Measurements from ENCODE around the gene PLEKHG5. TPM values are rescaled to one million over a fixed set of nuclear protein-coding genes. Genes with fewer than 3 reads are reported as not detected.

The PLEKHG5 gene
- total and polyA plus RNA-seq, 4 donors, result 0.28 to 1.9 (median 1.1) TPM

GRCh38 chr1:6503884-6504602 is 12.6 kb upstream of the PLEKHG5 start:
- Histone ChIP-seq H3K9ac (ENCODE audit: low read depth in 1 of 2, low read length in 2 of 2) (no peak overlapping the region), H3K27me3 (ENCODE audit: control insufficient read depth in 4 of 4, insufficient read depth in 4 of 4, low read length in 3 of 4) (no peaks in the 10 kb centered on the region), H3K27ac (ENCODE audit: low read depth in 1 of 2, low read length in 2 of 2) (no peak overlapping the region), H3K4me1 (ENCODE audit: control insufficient read depth in 4 of 4, insufficient read depth in 4 of 4, low read length in 3 of 4) (peaks cover 0 to 6% (median 0%) of the 10 kb centered on the region in 4 donors), H3K4me3 (ENCODE audit: low read depth in 1 of 3, low read length in 3 of 3) (no peak overlapping the region), H3K36me3 (ENCODE audit: control insufficient read depth in 4 of 4, insufficient read depth in 3 of 4, low read depth in 1 of 4, low read length in 3 of 4) (no peaks in the 10 kb centered on the region), H3K9me3 (ENCODE audit: control insufficient read depth in 4 of 4, low read length in 3 of 4) (no peaks in the 10 kb centered on the region)
- 84% methylated on average over 20 of the region's 20 CpGs for WGBS
- TF ChIP-seq RXRA (IDR thresholded peaks at IDR 0.05), result no peak
- no peak for TF ChIP-seq NR2F2 (IDR thresholded peaks at IDR 0.05)
- TF ChIP-seq, protein P1, sequence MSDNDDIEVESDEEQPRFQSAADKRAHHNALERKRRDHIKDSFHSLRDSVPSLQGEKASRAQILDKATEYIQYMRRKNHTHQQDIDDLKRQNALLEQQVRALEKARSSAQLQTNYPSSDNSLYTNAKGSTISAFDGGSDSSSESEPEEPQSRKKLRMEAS (IDR thresholded peaks at IDR 0.05), result no peak
- TF ChIP-seq RAD21 (IDR thresholded peaks at IDR 0.05), result no peak
- TF ChIP-seq SP1 (IDR thresholded peaks at IDR 0.05), result no peak
- no peak for TF ChIP-seq JUND (IDR thresholded peaks at IDR 0.05)
- TF ChIP-seq HNF4G (IDR thresholded peaks at IDR 0.05), result no peak
- no peak for TF ChIP-seq HNF4A (conservative IDR thresholded peaks at IDR 0.05)
- TF ChIP-seq, protein P2, sequence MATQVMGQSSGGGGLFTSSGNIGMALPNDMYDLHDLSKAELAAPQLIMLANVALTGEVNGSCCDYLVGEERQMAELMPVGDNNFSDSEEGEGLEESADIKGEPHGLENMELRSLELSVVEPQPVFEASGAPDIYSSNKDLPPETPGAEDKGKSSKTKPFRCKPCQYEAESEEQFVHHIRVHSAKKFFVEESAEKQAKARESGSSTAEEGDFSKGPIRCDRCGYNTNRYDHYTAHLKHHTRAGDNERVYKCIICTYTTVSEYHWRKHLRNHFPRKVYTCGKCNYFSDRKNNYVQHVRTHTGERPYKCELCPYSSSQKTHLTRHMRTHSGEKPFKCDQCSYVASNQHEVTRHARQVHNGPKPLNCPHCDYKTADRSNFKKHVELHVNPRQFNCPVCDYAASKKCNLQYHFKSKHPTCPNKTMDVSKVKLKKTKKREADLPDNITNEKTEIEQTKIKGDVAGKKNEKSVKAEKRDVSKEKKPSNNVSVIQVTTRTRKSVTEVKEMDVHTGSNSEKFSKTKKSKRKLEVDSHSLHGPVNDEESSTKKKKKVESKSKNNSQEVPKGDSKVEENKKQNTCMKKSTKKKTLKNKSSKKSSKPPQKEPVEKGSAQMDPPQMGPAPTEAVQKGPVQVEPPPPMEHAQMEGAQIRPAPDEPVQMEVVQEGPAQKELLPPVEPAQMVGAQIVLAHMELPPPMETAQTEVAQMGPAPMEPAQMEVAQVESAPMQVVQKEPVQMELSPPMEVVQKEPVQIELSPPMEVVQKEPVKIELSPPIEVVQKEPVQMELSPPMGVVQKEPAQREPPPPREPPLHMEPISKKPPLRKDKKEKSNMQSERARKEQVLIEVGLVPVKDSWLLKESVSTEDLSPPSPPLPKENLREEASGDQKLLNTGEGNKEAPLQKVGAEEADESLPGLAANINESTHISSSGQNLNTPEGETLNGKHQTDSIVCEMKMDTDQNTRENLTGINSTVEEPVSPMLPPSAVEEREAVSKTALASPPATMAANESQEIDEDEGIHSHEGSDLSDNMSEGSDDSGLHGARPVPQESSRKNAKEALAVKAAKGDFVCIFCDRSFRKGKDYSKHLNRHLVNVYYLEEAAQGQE (IDR thresholded peaks at IDR 0.05), result no peak
- no peak for TF ChIP-seq EGR1 (IDR thresholded peaks at IDR 0.05; ENCODE audit: low read depth in 2 of 2)
- no peak for DNase-seq (ENCODE audit: low spot score)

GRCh38 chr1:6502000-6502891 is 10.8 kb upstream of the PLEKHG5 start:
- no peaks in the 10 kb centered on the region for H3K27me3 ChIP-seq (ENCODE audit: control insufficient read depth in 4 of 4, insufficient read depth in 4 of 4, low read length in 3 of 4)
- TF ChIP-seq SP1 (IDR thresholded peaks at IDR 0.05), result peak; percentile 12
- no peak for TF ChIP-seq EGR1 (IDR thresholded peaks at IDR 0.05; ENCODE audit: low read depth in 2 of 2)
- peak; percentile 56 for TF ChIP-seq NR2F2 (IDR thresholded peaks at IDR 0.05)
- no peak for TF ChIP-seq HNF4G (IDR thresholded peaks at IDR 0.05)
- 71% methylated on average over 31 of the region's 31 CpGs for WGBS
- H3K4me1 ChIP-seq (ENCODE audit: control insufficient read depth in 4 of 4, insufficient read depth in 4 of 4, low read length in 3 of 4), result peaks cover 2 to 9% (median 5%) of the 10 kb centered on the region in 4 donors
- no peaks in the 10 kb centered on the region for H3K9me3 ChIP-seq (ENCODE audit: control insufficient read depth in 4 of 4, low read length in 3 of 4)
- H3K36me3 ChIP-seq (ENCODE audit: control insufficient read depth in 4 of 4, insufficient read depth in 3 of 4, low read depth in 1 of 4, low read length in 3 of 4), result no peaks in the 10 kb centered on the region
- DNase-seq (ENCODE audit: low spot score), result no peak
- H3K4me3 ChIP-seq (ENCODE audit: low read depth in 1 of 3, low read length in 3 of 3), result no peak overlapping the region
- H3K9ac ChIP-seq (ENCODE audit: low read depth in 1 of 2, low read length in 2 of 2), result no peak overlapping the region
- H3K27ac ChIP-seq (ENCODE audit: low read depth in 1 of 2, low read length in 2 of 2), result no peak overlapping the region

GRCh38 chr1:6501279-6501813 is 9.9 kb upstream of the PLEKHG5 start:
- Histone ChIP-seq H3K4me3 (ENCODE audit: low read depth in 1 of 3, low read length in 3 of 3) (no peak overlapping the region), H3K36me3 (ENCODE audit: control insufficient read depth in 4 of 4, insufficient read depth in 3 of 4, low read depth in 1 of 4, low read length in 3 of 4) (no peaks in the 10 kb centered on the region), H3K9me3 (ENCODE audit: control insufficient read depth in 4 of 4, low read length in 3 of 4) (no peaks in the 10 kb centered on the region), H3K27me3 (ENCODE audit: control insufficient read depth in 4 of 4, insufficient read depth in 4 of 4, low read length in 3 of 4) (no peaks in the 10 kb centered on the region), H3K27ac (ENCODE audit: low read depth in 1 of 2, low read length in 2 of 2) (no peak overlapping the region), H3K4me1 (ENCODE audit: control insufficient read depth in 4 of 4, insufficient read depth in 4 of 4, low read length in 3 of 4) (peaks cover 2 to 14% (median 5%) of the 10 kb centered on the region in 4 donors), H3K9ac (ENCODE audit: low read depth in 1 of 2, low read length in 2 of 2) (no peak overlapping the region)
- 79% methylated on average over 10 of the region's 10 CpGs for WGBS
- no peak for DNase-seq (ENCODE audit: low spot score)
- TF ChIP-seq NR2F2 (IDR thresholded peaks at IDR 0.05) (no peak), FOXA1 (IDR thresholded peaks at IDR 0.05) (no peak), CTCF (IDR thresholded peaks at IDR 0.05; ENCODE audit: low read depth, low read length, missing input control) (no peak), EGR1 (IDR thresholded peaks at IDR 0.05; ENCODE audit: low read depth in 2 of 2) (no peak), ATF3 (IDR thresholded peaks at IDR 0.05) (no peak), FOXA2 (IDR thresholded peaks at IDR 0.05) (no peak), YY1 (IDR thresholded peaks at IDR 0.05) (no peak), GABPA (IDR thresholded peaks at IDR 0.05 in 1 of 2, conservative IDR thresholded peaks at IDR 0.05 in 1 of 2) (no peak), JUND (IDR thresholded peaks at IDR 0.05) (no peak)
- TF ChIP-seq, protein P1 (IDR thresholded peaks at IDR 0.05), result no peak
- TF ChIP-seq, protein P3, sequence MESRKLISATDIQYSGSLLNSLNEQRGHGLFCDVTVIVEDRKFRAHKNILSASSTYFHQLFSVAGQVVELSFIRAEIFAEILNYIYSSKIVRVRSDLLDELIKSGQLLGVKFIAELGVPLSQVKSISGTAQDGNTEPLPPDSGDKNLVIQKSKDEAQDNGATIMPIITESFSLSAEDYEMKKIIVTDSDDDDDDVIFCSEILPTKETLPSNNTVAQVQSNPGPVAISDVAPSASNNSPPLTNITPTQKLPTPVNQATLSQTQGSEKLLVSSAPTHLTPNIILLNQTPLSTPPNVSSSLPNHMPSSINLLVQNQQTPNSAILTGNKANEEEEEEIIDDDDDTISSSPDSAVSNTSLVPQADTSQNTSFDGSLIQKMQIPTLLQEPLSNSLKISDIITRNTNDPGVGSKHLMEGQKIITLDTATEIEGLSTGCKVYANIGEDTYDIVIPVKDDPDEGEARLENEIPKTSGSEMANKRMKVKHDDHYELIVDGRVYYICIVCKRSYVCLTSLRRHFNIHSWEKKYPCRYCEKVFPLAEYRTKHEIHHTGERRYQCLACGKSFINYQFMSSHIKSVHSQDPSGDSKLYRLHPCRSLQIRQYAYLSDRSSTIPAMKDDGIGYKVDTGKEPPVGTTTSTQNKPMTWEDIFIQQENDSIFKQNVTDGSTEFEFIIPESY (IDR thresholded peaks at IDR 0.05), result no peak
